ENCODE data around the gene LLPH.

GRCh38 chr12:66118240-66118891, 12.2 kb downstream of the LLPH start:
- TF ChIP-seq CTCF (IDR thresholded peaks at IDR 0.05) = no peak
- TF ChIP-seq POLR2A (IDR thresholded peaks at IDR 0.05) = no peak
- TF ChIP-seq EP300 (IDR thresholded peaks at IDR 0.05) = no peak
